OCI-M2 (cell line): ENCODE data around the gene MRAP2.
"Not testable (repeated sequence)": the region's sequence is repeated elsewhere in the genome, so short reads cannot be mapped to it uniquely, and the experiment has no call there.

Experiments
- DNase-seq: peaks from one replicate; lab custom pipeline; 2025; ENCODE audit not compliant: unreplicated experiment; lab: John Stamatoyannopoulos, UW

The MRAP2 gene

GRCh38 chr6:84074988-84075781, 41.6 kb downstream of the MRAP2 start:
- no peak for DNase-seq

DNA sequence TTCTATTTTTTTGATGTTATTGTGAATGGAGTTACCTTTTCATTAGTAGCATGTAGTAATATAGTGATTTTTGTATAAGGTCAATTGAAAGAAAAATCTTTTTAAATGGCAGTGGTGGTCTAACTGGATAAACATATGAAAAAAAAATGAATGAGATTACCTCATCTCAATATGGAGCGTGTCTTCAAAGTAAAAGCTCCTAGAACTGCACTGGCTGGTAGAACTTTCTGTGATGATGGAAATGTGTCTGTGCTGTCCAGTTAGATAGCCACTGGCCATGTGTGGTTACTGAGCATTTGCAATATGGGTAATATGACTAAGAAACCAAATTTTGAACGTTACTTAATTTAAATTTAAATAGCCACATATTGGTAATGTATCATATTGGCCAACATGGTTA, 44.1 kb downstream of the MRAP2 start:
- no peak for DNase-seq

GRCh38 chr6:84078335-84078734, 44.8 kb downstream of the MRAP2 start:
- no peak for DNase-seq

DNA sequence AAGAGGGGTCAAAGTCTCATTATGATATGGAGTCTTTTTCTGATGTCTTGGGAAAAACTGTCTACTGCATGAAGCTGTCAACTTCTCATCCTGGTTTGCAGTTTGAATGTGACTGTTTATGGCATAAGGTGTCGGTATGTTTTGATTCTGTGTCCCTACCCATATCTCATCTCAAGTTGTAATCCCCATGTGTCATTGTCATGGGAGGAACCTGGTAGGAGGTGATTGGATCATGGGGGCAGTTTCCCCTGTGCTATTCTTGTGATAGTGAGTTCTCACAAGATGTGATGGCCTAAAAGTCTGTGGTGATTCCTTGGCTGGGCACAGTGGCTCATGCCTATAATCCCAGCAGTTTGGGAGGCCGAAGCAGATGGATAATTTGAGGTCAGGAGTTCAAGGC, 47.6 kb downstream of the MRAP2 start:
- DNase-seq, result no peak

DNA sequence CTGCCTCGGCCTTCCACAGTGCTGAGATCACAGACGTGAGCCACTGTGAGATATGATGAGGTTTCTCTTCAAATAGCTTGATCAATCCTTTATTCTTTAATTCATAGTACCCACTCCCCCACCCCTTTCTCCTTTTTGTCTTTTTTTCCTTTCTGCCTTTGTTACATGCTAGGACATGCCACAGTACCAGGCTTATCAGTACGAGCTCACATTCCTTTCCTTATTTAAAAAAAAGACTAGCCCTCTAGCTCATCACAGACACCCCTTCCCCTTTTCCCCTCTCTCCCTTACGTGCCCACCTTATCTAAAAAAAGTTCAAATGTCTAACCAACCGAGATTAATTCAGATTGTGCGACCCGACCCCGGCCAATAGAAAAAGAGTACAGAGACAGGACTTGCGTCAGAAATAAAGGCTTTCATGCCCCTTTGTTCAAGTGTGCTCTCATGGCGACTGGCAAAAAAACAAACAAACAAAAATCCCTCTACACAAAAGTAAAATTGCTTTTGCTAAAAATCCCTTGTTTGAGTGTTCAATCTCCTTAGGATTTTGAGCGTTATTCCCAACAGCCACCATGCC, 49.2 kb downstream of the MRAP2 start:
- no peak for DNase-seq

GRCh38 chr6:84084705-84085104, 51.1 kb downstream of the MRAP2 start:
- DNase-seq, result not testable (repeated sequence)

DNA sequence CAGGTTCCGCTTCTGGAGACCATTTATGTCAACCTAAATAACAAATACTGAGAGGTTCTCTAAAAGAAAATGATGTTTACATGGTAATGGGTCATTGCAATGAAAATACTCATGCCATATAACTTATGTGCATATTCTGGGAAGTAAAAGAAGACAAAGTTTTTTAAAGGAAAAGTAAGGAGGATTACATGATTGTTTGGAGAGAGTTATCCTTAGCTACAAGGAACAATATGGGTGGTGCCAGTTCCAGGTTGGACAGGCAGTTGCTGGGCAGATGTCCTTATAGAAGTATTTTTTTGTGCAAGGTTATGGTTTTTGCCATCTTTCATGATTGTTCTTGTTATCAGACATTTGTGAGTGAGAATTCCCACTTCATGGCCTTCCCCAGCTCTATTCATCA, 52.5 kb downstream of the MRAP2 start:
- DNase-seq, result no peak

DNA sequence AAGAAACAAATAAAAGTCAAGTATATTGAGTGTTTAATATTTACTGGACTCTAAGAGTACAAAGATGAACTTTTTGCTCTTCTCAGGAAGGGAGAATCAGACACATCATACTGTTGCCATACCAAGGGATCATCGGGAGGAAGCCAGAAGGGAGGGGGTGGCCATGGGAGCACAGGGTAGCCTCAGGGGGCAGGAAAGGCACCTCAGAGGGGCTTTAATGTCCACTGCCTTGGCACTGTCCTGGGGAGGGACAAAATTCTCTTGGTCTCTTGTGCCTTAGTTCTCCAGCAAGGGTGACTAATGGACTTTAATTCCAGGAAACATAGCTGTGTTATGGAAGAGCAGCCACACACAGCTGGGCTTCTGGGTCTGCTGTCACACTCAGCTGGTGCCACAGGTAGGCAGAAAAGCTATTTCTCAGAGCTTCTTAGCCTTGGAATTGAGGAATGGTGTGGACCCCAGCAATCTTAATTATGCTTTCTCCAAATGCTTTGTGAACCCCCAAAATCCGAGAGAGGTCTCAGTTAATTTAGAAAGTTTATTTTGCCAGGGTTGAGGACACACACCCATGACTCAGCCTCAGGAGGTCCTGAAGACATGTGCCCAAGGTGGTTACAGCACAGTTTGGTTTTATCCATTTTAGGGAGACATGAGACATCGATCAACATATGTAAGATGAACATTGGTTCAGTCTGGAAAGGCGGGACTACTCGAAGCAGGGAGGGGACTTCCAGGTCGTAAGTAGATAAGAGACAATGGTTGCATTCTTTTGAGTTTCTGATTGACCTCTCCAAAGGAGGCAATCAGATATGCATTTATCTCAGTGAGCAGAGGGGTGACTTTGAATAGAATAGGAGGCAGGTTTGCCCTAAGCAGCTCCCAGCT, 53.2 kb downstream of the MRAP2 start:
- no peak for DNase-seq

DNA sequence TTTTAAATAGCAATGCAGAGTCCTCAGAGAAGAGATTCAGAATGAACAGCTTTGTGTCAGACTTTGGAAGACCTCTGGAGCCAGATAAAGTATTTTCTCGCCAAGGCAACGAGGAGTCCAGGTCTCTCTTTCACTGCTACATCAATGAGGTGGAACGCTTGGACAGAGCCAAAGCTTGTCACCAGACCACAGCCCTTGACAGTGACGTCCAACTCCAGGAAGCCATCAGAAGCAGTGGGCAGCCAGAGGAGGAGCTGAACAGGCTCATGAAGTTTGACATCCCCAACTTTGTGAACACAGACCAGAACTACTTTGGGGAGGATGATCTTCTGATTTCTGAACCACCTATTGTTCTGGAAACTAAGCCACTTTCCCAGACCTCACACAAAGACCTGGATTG, 55.5 kb downstream of the MRAP2 start:
- DNase-seq, result no peak

GRCh38 chr6:84089552-84089951, 56.0 kb downstream of the MRAP2 start:
- DNase-seq, result no peak

- peak; percentile 92 for DNase-seq
Observed at GRCh38 chr6:84093441-84094435, 60.2 kb downstream of the MRAP2 start.

GRCh38 chr6:84095156-84095555, 61.6 kb downstream of the MRAP2 start:
- no peak for DNase-seq

DNA sequence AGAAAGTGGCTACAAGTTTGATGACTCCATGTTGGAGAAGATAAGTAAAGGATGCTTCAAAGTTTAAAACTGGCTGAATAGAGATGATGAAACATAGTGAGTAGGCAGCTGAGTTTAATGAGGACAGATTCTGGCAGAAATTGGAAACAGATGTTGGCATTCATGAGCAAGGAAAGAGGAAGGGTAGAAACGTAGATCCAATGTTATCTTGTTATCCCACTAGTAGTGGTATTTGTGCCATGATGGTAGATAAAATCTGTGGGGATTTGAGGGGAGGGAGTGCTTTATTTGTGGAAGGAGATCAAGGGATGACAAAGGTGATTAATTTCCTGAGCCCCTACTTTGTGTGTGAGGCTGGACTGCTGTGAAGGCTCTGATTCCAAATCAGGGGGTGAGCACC, 69.5 kb downstream of the MRAP2 start:
- DNase-seq, result no peak

GRCh38 chr6:84105215-84105924, 71.8 kb downstream of the MRAP2 start:
- not testable (repeated sequence) for DNase-seq

DNA sequence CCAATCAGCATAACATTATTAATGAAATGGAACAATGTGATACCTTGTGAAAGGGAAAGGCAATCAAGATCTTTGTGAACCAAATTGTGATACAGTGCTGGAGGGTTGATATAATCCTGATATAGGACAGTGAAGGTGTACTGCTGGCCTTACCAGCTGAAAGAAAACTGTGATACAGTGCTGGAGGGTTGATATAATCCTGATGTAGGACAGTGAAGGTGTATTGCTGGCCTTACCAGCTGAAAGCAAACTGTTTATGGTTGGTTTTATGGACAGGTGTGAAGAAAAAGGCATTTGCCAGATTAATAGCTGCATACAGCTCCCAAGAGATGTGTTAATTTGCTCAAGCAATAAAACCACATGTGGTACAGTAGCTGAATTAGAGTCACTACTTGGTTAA, 73.9 kb downstream of the MRAP2 start:
- no peak for DNase-seq

DNA sequence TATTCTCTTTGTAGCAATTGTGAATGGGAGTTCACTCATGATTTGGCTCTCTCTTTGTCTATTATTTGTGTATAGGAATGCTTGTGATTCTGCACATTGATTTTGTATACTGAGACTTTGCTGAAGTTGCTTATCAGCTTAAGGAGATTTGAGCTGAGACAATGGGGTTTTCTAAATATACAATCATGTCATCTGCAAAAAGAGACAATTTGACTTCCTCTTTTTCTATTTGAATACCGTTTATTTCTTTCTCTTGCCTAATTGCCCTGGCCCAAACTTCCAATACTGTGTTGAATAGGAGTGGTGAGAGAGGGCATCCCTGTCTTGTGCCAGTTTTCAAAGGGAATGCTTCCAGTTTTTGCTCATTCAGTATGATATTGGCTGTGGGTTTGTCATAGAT, 77.8 kb downstream of the MRAP2 start:
- not testable (repeated sequence) for DNase-seq

DNA sequence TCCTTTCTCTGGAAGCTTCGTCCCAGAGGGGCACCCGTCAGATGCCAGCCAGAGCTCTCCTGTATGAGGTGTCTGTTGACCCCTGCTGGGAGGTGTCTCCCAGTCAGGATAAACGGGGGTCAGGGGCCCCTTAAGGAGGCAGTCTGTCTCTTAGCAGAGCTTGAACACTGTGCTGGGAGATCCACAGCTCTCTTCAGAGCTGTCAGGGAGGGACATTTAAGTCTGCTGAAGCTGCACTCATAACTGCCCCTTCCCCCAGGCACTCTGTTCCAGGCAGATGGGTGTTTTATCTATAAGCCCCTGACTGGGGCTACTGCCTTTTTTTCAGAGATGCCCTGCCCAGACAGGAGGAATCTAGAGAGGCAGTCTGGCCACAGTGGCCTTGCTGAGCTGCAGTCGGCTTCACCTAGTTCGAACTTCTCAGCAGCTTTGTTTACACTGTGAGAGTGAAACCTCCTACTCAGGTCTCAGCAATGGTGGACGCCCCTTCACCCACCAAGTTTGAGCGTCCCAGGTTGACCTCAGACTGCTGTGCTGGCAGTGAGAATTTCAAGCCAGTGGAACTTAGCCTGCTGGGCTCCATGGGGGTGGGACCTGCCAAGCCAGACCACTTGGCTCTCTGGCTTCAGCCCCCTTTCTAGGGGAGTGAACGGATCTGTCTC, 81.5 kb downstream of the MRAP2 start:
- DNase-seq, result not testable (repeated sequence)

DNA sequence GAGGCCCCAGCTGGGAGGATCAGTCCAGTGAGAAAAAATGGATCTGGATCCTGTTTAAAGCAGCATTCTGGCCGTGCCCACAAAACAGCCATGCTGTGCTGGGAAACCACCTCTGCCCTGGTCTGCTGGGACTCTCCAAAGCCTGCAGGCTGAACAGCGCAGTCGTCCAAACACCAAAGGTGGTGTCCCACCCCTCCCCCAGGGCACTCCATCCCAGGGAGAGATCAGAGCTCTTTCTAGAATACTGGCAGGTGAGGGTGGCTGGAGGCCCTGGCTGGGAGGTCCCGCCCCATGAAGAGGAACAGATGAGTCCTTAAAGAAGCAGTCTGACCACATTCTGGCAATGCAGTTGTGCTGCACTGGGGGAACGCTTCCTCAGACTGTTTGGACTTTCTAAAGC, 84.6 kb downstream of the MRAP2 start:
- no peak for DNase-seq

- DNase-seq, result no peak
Observed at GRCh38 chr6:84119277-84119676, 85.7 kb downstream of the MRAP2 start.
